HEK293T (cell line): Measurements from ENCODE around the gene PTPRM.

Experiments used
- ARNT ChIP-seq: fragments of 450-650 bp; IDR thresholded peaks from 2 replicates; pipeline ENCODE4 v1.6.1; 2017; ENCODE audit warnings: mild to moderate bottlenecking
- CTBP1 ChIP-seq: fragments of 450-650 bp; IDR thresholded peaks from 2 replicates; pipeline ENCODE4 v1.6.1; 2016; ENCODE audit warnings: borderline replicate concordance
- HDGF ChIP-seq: fragments of 450-650 bp; IDR thresholded peaks from 2 replicates; pipeline ENCODE4 v1.6.1; 2017; ENCODE audit warnings: antibody characterized with exemption, borderline replicate concordance
- SP1 ChIP-seq: fragments of 450-650 bp; IDR thresholded peaks from 2 replicates; pipeline ENCODE4 v1.6.1; 2017
- TARDBP ChIP-seq: fragments of 450-650 bp; IDR thresholded peaks from 2 replicates; pipeline ENCODE4 v1.6.1; 2016

DNA sequence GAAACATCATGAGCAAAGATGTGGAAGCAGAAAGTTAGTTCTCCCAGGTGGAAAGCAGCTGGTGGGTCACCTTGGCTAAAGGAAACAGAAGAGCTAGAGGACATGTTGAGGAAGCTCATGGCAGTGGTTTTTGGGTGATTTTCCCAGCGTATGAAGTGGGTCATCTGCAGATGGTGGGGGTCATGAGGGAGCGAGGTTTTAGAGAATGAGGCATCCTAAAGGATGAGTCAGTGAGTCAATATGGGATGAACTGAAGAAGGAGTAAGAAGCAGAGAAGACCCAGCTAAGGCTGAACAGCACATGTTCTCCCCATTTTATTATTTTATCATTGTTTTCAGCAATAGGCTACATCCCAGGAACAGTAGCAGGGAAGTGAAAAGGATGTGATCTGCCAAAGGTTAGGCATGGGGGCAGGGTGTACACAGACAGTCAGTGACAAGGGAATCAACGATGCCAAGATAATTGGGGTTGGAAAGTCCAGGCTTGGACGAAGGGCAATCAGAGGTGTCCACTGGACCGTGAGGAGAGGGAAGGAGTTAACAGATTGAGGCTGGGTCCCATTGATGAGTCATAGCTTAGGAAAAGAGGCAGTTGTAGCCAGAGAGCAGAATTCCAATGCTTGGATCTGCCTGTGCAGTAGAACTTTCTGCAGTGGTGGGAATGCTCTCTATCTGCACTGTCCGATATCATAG lies 752.8 kb downstream of the PTPRM start:
- TF ChIP-seq TARDBP = no peak
- no peak for TF ChIP-seq SP1
- no peak for TF ChIP-seq ARNT
- TF ChIP-seq HDGF = no peak
- no peak for TF ChIP-seq CTBP1
